OCI-LY3 (cell line): ENCODE data around the gene SLC2A13.

Experiments used
- EZH2phosphoT487 ChIP-seq: fragments of 200-600 bp; shearing (Covaris generic); IDR thresholded peaks from 2 replicates; pipeline ENCODE4 v1.6.1; 2018; ENCODE audit warnings: antibody characterized with exemption, mixed run types, low read depth
- TF ChIP-seq, protein P1 (sequence below): fragments of 200-600, 300-600 bp; sonication (generic); IDR thresholded peaks from 2 replicates; pipeline ENCODE4 v1.5.1; 2014; ENCODE audit warnings: antibody characterized with exemption, low read length, low read depth

GRCh38 chr12:40012711-40013110 lies 93.2 kb downstream of the SLC2A13 start:
- TF ChIP-seq, protein P1, sequence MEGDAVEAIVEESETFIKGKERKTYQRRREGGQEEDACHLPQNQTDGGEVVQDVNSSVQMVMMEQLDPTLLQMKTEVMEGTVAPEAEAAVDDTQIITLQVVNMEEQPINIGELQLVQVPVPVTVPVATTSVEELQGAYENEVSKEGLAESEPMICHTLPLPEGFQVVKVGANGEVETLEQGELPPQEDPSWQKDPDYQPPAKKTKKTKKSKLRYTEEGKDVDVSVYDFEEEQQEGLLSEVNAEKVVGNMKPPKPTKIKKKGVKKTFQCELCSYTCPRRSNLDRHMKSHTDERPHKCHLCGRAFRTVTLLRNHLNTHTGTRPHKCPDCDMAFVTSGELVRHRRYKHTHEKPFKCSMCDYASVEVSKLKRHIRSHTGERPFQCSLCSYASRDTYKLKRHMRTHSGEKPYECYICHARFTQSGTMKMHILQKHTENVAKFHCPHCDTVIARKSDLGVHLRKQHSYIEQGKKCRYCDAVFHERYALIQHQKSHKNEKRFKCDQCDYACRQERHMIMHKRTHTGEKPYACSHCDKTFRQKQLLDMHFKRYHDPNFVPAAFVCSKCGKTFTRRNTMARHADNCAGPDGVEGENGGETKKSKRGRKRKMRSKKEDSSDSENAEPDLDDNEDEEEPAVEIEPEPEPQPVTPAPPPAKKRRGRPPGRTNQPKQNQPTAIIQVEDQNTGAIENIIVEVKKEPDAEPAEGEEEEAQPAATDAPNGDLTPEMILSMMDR: no peak
- no peak for TF ChIP-seq EZH2phosphoT487
